ENCODE measurements around the gene SENP1.
"Not testable (repeated sequence)": the region's sequence is repeated elsewhere in the genome, so short reads cannot be mapped to it uniquely, and the experiment has no call there.

Gene SENP1

GRCh38 chr12:48105867-48106680 is at the start of gene SENP1:
TSS of gene SENP1 (minus strand) at chr12:48106079. CDS start at chr12:48101472, 4,607 bp downstream.
- peak; percentile 11 for FAIRE-seq

GRCh38 chr12:48151103-48151771 is 45.4 kb upstream of the SENP1 start:
- no peak for FAIRE-seq

GRCh38 chr12:48145981-48146380 is 40.1 kb upstream of the SENP1 start:
- FAIRE-seq, result no peak

- FAIRE-seq, result no peak
These were observed 38.0 kb upstream of the SENP1 start for GRCh38 chr12:48143898-48144297.

GRCh38 chr12:48142818-48143674 is 37.2 kb upstream of the SENP1 start:
- no peak for FAIRE-seq

- FAIRE-seq, result no peak
These were observed 29.1 kb upstream of the SENP1 start for GRCh38 chr12:48135027-48135426.

GRCh38 chr12:48132826-48133225 is 26.9 kb upstream of the SENP1 start:
- no peak for FAIRE-seq

- FAIRE-seq, result no peak
These were observed 25.6 kb upstream of the SENP1 start for GRCh38 chr12:48131517-48131916.

GRCh38 chr12:48129376-48129775 is 23.5 kb upstream of the SENP1 start:
- no peak for FAIRE-seq

GRCh38 chr12:48128800-48129199 is 22.9 kb upstream of the SENP1 start:
- no peak for FAIRE-seq

GRCh38 chr12:48126953-48127630 is 21.2 kb upstream of the SENP1 start:
- FAIRE-seq, result no peak

GRCh38 chr12:48125985-48126384 is 20.1 kb upstream of the SENP1 start:
- no peak for FAIRE-seq

GRCh38 chr12:48125542-48125941 is 19.7 kb upstream of the SENP1 start:
- not testable (repeated sequence) for FAIRE-seq

- FAIRE-seq, result no peak
These were observed 17.3 kb upstream of the SENP1 start for GRCh38 chr12:48123169-48123568.

GRCh38 chr12:48122065-48122834 is 16.4 kb upstream of the SENP1 start:
- no peak for FAIRE-seq

- FAIRE-seq, result no peak
These were observed 15.6 kb upstream of the SENP1 start for GRCh38 chr12:48121522-48121921.

- FAIRE-seq, result no peak
These were observed 13.9 kb upstream of the SENP1 start for GRCh38 chr12:48119834-48120195.

GRCh38 chr12:48119078-48119833 is 13.4 kb upstream of the SENP1 start, which contains the start of gene PFKM:
TSS of gene PFKM (plus strand) at chr12:48119364. CDS start at chr12:48122775, 3,411 bp downstream.
- FAIRE-seq, result peak; percentile 98

- no peak for FAIRE-seq
These were observed 12.5 kb upstream of the SENP1 start for GRCh38 chr12:48118284-48118871.

GRCh38 chr12:48115957-48116356 is 10.1 kb upstream of the SENP1 start:
- no peak for FAIRE-seq

GRCh38 chr12:48111312-48111693 is 5.4 kb upstream of the SENP1 start:
- FAIRE-seq, result not testable (repeated sequence)

All from A204.1 (cell line).